ENCODE data around the gene NPBWR2.

NPBWR2 gene

DNA sequence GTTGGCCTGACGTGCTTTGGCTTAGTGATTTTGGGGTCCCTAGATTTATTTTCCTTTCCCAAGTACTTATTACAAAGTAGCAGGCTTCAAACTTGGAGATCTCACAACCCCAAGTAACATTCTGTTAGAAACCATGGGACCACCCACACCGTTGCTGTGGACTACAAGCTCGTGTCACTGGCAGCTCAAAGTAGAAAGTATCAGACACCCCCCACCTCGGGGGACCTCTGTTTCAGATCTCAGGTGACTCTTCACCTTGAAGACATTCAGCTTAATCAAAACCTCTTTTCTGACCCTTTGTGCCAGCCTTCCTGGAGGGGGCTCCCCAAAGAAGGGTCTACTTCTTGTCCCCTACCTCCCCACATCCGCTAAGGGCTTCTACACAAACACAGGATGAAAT lies 41.2 kb upstream of the NPBWR2 start:
- ChIA-PET CTCF (interaction anchor here (2.8 kb wide), 1 partner anchor 65 kb away, joined by 6 read pairs; no protein-coding TSS in a partner anchor), POLR2A (no interaction called here)
- DNase-seq (ENCODE audit: extremely low spot score) = no peak
- TF ChIP-seq, protein P1, sequence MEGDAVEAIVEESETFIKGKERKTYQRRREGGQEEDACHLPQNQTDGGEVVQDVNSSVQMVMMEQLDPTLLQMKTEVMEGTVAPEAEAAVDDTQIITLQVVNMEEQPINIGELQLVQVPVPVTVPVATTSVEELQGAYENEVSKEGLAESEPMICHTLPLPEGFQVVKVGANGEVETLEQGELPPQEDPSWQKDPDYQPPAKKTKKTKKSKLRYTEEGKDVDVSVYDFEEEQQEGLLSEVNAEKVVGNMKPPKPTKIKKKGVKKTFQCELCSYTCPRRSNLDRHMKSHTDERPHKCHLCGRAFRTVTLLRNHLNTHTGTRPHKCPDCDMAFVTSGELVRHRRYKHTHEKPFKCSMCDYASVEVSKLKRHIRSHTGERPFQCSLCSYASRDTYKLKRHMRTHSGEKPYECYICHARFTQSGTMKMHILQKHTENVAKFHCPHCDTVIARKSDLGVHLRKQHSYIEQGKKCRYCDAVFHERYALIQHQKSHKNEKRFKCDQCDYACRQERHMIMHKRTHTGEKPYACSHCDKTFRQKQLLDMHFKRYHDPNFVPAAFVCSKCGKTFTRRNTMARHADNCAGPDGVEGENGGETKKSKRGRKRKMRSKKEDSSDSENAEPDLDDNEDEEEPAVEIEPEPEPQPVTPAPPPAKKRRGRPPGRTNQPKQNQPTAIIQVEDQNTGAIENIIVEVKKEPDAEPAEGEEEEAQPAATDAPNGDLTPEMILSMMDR (IDR thresholded peaks at IDR 0.05; ENCODE audit: control extremely low read depth, extremely low read depth, low read depth, missing control alignments) = no peak

DNA sequence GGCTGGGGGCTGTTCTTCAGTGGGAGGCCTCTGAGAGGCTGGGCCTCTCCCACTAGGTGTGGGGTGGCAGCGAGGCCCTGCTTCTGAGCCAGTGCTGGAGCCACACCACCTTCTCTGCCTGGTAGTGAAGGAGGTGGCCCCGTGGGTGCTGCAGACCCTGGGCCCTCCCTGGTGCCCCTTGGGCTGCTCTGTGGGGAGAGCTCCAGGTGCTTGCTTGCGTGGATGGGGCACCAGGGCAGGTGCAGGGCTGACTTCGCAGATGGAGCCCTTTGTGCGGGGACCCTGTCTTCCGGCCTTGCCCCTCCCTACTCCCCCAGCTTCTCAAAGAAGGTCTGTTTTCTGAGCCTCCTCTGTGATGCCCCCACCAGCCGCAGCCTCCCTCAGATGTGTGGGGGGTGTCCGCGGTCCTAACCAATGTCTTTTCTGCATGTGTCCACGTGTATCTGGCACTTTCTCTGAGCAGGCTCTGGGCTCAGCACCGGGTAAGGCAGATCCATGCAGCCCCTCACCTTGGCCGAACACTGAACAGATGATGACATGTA lies 39.6 kb upstream of the NPBWR2 start:
- TF ChIP-seq, protein P1 (IDR thresholded peaks at IDR 0.05; ENCODE audit: control extremely low read depth, extremely low read depth, low read depth, missing control alignments) = no peak
- DNase-seq (ENCODE audit: extremely low spot score) = no peak
- ChIA-PET CTCF (no interaction called here), POLR2A (no interaction called here)

DNA sequence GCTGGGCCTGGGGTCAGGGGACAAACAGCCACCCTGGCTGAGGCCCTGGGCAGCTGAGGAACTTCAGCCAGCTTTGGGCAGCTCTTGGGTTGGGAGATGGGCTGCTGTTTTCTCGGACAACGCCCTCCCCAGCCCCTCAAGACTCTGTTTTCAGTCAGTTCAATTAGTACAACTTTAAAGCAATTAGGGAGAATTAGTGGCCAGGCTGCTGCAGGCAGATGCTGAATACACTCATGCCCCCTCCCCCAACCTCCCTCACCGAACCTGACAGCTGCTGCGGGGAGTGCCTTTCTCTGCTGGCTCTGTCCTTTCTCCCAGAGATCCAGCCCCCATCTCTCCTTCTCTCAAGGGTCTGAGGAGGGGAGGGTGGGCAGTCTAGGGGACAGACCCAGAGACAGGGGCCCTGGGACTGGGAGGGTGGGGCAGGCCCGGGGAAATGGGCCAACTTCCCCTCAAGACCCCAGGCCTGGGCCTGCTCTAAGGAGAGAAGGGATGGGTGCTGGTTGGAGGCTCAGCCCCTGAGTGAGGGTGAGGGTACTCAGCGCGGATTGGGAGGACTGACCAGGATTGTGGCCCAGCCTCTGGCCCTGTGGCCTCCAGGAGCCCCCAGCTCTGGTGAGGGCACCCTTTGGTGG lies 39.1 kb upstream of the NPBWR2 start:
- TF ChIP-seq, protein P1 (IDR thresholded peaks at IDR 0.05; ENCODE audit: control extremely low read depth, extremely low read depth, low read depth, missing control alignments) = no peak
- ChIA-PET CTCF (no interaction called here), POLR2A (no interaction called here)
- no peak for DNase-seq (ENCODE audit: extremely low spot score)

DNA sequence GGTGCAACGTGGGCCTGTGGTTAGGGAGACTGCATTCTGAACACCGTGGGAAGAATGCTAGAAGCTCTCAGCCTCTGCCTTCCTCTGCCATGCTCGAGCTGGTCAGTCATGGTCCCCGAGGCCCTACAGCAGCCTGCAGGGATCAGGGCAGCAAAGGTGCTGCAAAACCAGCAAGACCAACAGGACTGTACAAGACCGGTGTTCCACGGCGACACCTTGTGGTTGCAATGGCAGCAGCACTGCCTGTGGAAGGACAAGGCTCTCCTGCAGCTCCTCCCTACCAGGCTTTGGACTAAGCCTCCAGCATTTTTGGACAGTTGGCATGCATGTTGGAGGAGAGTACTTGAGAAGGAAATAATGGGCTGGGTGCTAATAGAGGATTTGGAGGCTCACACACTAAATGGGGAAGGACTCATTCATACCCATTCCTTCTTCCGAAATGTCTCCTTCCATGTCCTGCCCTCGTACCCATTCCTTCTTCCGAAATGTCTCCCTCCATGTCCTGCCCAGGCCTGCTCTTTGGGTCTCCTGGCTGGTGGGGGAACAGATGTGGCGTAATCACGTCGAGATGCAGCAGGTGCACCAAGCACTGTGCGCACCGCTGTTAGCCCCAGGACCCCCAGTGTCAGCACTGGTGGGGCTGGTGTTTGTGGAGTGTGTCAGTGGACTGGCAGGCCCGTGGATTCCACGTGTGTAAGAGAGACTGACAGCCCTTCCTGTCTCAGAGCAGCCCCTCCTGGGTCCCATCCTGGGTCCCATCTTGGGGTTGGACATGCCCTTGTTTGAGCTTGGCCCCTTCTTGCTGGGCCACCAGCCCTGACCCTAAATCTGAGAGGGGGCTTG lies 38.3 kb upstream of the NPBWR2 start:
- POLR2A ChIA-PET = no interaction called here
- no peak for DNase-seq (ENCODE audit: extremely low spot score)
- TF ChIP-seq, protein P1 (IDR thresholded peaks at IDR 0.05; ENCODE audit: control extremely low read depth, extremely low read depth, low read depth, missing control alignments) = peak; percentile 3
- CTCF ChIA-PET = interaction anchor here (0.8 to 1.3 kb wide), 2 partner anchors 36 to 43 kb away, joined by 3 read pairs; no protein-coding TSS in a partner anchor

DNA sequence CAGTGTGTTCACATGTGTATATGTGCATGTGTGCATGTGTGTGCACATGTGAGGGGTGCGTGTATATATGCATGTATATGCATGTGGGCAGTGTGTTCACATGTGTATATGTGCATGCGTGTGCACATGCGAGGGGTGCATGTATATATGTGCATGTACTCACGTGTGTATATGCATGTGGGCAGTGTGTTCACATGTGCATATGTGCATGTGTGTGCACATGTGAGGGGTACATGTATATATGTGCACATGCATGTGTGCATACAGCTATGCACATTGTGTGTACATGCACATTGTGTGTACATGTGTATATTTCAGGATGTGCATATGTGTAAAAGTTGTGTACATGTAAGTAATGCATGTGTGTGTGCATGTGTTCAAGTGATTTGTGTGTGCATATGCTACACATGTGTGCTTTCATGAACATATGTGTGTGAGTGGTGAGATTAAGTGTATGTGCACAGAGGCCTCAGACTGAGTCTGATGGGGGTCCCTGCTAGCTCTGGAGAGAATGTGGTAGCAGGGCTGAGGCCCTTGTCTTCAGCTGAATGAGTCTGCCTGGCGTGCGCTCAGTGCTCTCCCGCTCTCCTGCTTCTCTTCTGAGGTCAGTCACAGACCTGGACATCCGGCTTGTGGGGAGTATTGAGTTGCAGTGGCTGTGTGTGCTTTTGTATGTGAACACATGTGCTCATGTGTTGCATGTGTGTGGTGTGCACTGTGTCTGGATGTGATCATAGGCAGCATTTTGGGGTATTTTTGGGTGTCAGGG lies 37.0 kb upstream of the NPBWR2 start:
- DNase-seq (ENCODE audit: extremely low spot score) = no peak
- ChIA-PET CTCF (interaction anchor here (1.3 kb wide), 1 partner anchor 42 kb away, joined by 3 read pairs; no protein-coding TSS in a partner anchor), POLR2A (no interaction called here)
- TF ChIP-seq, protein P1 (IDR thresholded peaks at IDR 0.05; ENCODE audit: control extremely low read depth, extremely low read depth, low read depth, missing control alignments) = no peak

Data from GM10248 (cell line).